Duodenal mucosa (tissue), 2 donors: ENCODE data around the gene NAV2.

Source experiments
- H3K27ac ChIP-seq: one replicate; pipeline ENCODE4 v1.7.0; 2013; ENCODE audit warnings: low read depth, low read length
- H3K27me3 ChIP-seq, 2 donors: one replicate each; pipeline ENCODE4 v1.7.0; 2013; ENCODE audit warnings: low read length in 2 of 2, control low read depth in 1 of 2; ENCODE audit not compliant: insufficient read depth in 2 of 2, control insufficient read depth in 1 of 2
- H3K36me3 ChIP-seq, 2 donors: one replicate each; pipeline ENCODE4 v1.7.0; 2013; ENCODE audit warnings: low read length in 2 of 2, control low read depth in 1 of 2; ENCODE audit not compliant: insufficient read depth in 2 of 2, control insufficient read depth in 1 of 2
- H3K4me1 ChIP-seq, 2 donors: one replicate each; pipeline ENCODE4 v1.7.0; 2013; ENCODE audit warnings: low read length in 2 of 2, control low read depth in 1 of 2; ENCODE audit not compliant: insufficient read depth in 2 of 2, control insufficient read depth in 1 of 2
- H3K4me3 ChIP-seq, 2 donors: one replicate each; pipeline ENCODE4 v1.7.0; 2013; ENCODE audit warnings: low read length in 2 of 2, low read depth in 1 of 2
- H3K9ac ChIP-seq, 2 donors: one replicate each; pipeline ENCODE4 v1.7.0; 2013; ENCODE audit warnings: low read length in 2 of 2, low read depth in 1 of 2
- H3K9me3 ChIP-seq, 2 donors: one replicate each; pipeline ENCODE4 v1.7.0; 2013; ENCODE audit warnings: low read length in 2 of 2, control low read depth in 1 of 2; ENCODE audit not compliant: control insufficient read depth in 1 of 2

NAV2 gene

DNA sequence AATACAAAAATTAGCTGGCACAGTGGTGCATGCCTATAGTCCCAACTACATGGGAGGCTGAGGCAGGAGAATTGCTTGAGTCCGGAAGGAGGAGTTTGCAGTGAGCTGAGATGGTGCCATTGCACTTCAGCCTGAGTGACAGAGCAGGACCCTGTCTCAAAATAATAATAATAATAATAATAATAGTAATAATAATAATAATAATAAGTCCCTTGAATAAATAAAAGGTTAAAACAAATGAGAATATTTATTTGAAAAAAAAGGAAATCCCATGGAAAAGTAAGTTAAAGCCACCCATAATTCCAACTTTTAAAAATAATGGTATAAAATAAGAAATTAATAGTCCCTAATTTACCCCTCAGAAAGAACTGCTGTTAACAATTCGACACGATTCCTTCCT is 10.0 kb upstream of the NAV2 start:
- H3K4me1 ChIP-seq, result peaks cover 0 to 22% of the 10 kb centered on the region in 2 donors
- H3K27me3 ChIP-seq, result no peaks in the 10 kb centered on the region
- no peak overlapping the region for H3K4me3 ChIP-seq
- no peaks in the 10 kb centered on the region for H3K36me3 ChIP-seq
- H3K9ac ChIP-seq, result no peak overlapping the region
- H3K9me3 ChIP-seq, result no peaks in the 10 kb centered on the region
- H3K27ac ChIP-seq, result no peak overlapping the region

DNA sequence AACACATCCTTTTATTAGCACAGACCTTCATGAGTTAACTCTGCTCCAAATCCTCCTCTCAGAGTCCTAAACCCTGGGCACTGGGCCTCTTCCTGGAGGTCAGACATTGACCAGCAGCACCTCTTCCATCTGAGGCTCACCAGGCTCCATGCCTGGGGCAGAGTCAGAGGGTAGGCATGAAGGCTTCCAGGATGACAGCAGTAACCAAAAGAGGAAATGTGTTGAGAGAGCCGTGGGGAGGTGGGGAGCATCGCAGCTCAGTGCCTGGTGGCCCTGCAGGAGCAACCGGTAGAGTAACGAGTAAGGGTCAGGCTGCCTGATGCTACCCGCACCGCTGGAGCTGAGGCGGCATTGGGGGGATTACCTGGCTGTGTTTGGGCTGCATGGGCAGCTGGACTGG is 9.4 kb upstream of the NAV2 start:
- Histone ChIP-seq H3K9me3 (no peaks in the 10 kb centered on the region), H3K27ac (no peak overlapping the region), H3K36me3 (no peaks in the 10 kb centered on the region), H3K9ac (no peak overlapping the region), H3K4me1 (peaks cover 0 to 22% of the 10 kb centered on the region in 2 donors), H3K4me3 (no peak overlapping the region), H3K27me3 (no peaks in the 10 kb centered on the region)

DNA sequence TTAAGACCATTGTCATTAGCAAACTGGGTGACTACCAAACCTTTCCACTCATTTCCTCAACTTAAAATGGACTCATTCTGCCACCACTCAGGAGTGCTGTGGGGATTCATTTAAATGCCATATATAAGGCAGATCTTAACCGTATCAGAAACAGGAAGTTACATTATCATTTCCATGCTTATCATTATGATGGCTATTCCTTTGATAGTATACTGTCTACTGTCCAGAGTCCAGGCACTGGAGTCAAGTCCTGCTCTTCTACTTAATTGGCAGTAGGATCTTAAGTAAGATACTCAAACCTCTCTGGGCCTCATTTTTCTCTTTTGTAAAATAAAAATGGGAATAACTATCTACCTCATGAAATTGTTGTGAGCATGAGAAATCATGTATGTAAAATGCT is 8.4 kb upstream of the NAV2 start:
- Histone ChIP-seq H3K9me3 (no peaks in the 10 kb centered on the region), H3K36me3 (no peaks in the 10 kb centered on the region), H3K4me1 (peaks cover 0 to 22% of the 10 kb centered on the region in 2 donors), H3K27ac (no peak overlapping the region), H3K4me3 (no peak overlapping the region), H3K27me3 (no peaks in the 10 kb centered on the region), H3K9ac (no peak overlapping the region)

DNA sequence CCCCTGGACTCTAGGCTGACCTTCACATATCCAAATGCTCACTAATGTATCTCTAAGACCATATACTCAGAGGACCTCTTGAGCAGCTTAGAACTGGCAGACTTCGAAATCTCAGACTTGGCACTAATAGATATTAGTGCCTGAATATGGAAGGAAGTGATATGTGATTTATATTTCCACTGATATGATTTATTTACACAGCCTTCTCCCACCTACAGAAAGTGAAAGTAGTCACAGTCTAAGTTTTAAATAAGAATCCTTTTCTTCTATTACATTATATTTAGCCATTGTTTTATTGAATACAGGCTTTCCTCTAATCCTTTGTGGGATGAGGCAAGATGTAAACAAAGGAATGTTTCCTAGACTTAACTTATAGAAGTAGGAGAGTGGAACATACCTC is 6.7 kb upstream of the NAV2 start:
- H3K9ac ChIP-seq, result no peak overlapping the region
- no peaks in the 10 kb centered on the region for H3K27me3 ChIP-seq
- no peak overlapping the region for H3K27ac ChIP-seq
- H3K9me3 ChIP-seq, result no peaks in the 10 kb centered on the region
- H3K36me3 ChIP-seq, result no peaks in the 10 kb centered on the region
- peaks cover 0 to 22% of the 10 kb centered on the region in 2 donors for H3K4me1 ChIP-seq
- no peak overlapping the region for H3K4me3 ChIP-seq

DNA sequence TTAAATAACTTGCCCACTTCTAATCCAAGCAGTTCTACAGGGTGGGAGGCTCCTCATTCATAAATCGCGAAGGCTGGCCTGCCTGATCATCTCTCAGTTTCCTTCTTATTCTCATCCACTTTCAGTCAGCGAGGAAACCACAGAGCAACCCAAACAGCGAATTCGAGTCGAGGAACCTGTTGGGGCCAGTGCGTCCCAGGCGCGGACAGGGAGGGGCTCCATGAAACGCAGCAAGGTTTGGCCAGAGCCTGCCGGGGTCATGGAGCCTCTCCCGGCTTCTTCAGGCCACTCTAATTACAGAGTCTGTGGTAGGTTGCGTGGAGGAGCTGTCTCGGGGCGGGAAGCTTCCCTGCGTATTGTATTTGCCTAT is 741 bp upstream of the NAV2 start:
- H3K4me1 ChIP-seq, result peaks cover 23 to 26% of the 10 kb centered on the region in 2 donors
- no peaks in the 10 kb centered on the region for H3K36me3 ChIP-seq
- H3K4me3 ChIP-seq, result peak overlapping the region; percentile 77 to 84

DNA sequence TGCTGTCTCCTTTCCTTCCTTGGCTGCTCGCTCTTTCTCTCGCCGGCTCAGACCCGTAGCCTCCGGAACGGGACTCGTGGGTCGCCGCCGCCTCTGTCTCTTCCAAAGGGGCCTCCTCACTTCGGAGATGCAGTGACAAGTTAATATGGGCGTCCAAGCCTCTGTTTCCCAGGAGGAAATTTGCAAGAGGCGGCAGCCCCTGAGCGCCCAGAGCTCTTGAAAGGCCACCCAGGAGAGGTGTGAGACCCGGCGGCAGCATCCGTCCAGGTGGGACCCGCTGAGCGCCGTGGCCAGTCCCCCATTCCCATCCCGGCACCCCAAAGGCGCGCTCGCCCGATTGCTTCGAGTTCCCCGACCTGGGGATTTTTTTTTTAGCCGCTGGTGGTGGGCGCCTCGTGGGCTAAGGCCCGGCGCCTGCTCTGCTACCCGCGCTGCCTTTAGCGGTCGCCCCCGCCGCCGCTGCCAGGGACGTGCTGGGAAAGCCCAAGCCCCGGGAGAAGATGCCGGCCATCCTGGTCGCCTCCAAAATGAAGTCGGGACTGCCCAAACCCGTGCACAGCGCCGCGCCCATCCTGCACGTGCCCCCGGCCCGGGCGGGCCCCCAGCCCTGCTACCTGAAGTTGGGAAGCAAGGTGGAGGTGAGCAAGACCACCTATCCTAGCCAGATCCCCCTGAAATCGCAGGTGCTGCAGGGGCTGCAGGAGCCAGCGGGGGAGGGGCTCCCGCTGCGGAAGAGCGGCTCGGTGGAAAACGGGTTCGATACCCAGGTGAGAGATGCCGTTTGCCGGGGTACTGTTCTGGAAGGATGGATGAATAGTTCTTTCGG is 772 bp downstream of the NAV2 start:
- H3K9me3 ChIP-seq, result no peaks in the 10 kb centered on the region
- peaks cover 29 to 30% of the 10 kb centered on the region in 2 donors for H3K27me3 ChIP-seq
- peak overlapping the region; percentile 66 to 75 for H3K4me3 ChIP-seq
- peaks cover 23 to 26% of the 10 kb centered on the region in 2 donors for H3K4me1 ChIP-seq
- peak overlapping the region; percentile 6 to 57 for H3K9ac ChIP-seq
- H3K36me3 ChIP-seq, result no peaks in the 10 kb centered on the region
- H3K27ac ChIP-seq, result no peak overlapping the region

More for the DNA sequence above, 741 bp upstream of the NAV2 start:
- Histone ChIP-seq H3K9me3 (no peaks in the 10 kb centered on the region), H3K27me3 (peaks cover 29 to 30% of the 10 kb centered on the region in 2 donors), H3K27ac (peak overlapping the region; percentile 64), H3K9ac (peak overlapping the region; percentile 57 to 76)

DNA sequence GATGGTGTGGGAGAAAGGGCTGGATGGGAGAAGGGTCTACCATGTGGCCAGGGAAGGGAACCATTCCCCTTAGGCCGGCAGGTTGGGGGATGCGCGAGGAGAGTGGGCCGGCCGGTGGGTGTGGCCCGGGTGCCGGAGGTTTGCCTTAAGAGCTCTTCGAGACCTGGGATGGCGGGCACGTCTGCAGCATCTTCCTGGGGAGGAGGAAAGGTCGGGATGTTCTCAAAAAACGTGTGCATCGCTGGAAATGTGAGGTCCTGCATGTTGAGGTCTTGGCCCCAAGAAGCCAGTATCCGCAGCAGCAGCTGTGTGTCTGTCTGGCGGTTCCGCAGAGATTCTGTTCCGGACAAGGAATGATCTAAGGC is 1.4 kb downstream of the NAV2 start:
- peaks cover 29 to 30% of the 10 kb centered on the region in 2 donors for H3K27me3 ChIP-seq
- H3K4me3 ChIP-seq, result peak overlapping the region; percentile 66 to 75
- no peaks in the 10 kb centered on the region for H3K9me3 ChIP-seq
- no peaks in the 10 kb centered on the region for H3K36me3 ChIP-seq
- no peak overlapping the region for H3K27ac ChIP-seq
- peaks cover 23 to 26% of the 10 kb centered on the region in 2 donors for H3K4me1 ChIP-seq
- H3K9ac ChIP-seq, result peak overlapping the region in 1 of 2 donors; percentile 6

DNA sequence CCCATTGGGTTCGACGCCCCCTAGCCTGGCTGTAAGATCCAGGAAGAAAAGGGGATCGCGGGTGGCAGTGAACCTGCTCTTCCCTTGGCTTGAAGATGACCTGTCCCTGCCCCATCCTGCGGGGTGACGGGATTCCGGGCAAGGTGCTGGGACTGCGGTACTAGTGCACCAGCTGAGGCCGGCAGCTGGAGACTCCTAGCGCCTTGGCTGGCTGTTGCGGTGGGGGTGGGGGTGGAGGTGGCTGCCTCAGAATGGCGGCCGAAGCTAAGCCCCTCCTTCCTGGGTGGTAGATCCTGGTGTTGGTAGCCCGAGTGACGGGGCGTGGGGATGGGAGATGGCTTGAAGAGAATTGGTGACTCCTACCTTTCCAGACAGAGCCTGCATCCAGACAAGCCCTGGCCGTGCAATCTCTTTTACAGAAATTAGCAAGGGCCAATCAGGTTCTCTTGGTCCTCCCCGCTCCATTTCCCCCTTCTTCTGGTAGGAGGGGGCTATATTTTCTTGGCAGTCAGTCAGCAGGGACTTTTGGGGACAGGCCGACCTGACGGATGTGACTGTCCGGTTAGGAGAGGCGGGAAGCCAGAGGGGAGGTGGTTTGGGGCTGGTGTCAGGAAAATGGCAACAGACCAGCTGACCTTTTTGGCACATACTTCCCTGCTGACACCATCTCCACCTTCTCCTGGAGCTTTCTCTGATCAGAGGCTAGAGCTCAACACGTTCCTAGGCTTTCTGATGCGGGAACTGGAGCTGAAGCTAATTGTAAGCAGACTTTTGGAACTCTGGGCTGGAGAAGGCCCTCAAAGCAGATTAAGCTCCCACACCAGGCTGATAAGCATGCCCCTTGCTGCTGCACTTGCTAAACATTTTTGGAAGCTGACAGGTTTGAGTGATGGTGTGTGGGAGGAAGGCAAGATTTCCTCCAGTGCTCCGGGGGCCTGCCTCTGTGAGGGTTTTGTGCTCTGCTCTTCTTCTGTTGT is 2.0 kb downstream of the NAV2 start:
- Histone ChIP-seq H3K4me1 (peaks cover 23 to 26% of the 10 kb centered on the region in 2 donors), H3K9ac (peak overlapping the region in 1 of 2 donors; percentile 6), H3K4me3 (peak overlapping the region; percentile 66 to 75), H3K27me3 (peaks cover 29 to 30% of the 10 kb centered on the region in 2 donors), H3K9me3 (no peaks in the 10 kb centered on the region), H3K27ac (no peak overlapping the region), H3K36me3 (no peaks in the 10 kb centered on the region)

DNA sequence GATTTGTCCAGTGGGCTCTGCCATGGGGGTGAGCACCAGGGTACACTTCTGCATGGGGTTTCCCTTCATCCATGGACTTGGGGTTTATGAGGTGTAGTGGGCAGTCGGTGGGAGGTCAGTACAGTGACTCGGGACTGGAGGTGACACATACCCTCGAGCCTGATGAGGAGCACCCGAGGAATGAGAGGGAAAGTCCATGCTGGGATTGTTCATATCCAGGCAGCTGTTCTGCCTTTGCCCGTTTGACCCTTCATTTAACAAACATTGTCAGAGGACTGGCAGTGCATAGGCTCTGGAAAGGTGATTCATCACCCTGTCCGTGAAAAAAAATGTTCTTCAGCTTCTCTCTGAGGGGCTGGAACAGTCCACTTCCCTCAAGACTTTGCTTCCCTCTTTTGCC is 2.7 kb downstream of the NAV2 start:
- no peaks in the 10 kb centered on the region for H3K36me3 ChIP-seq
- H3K4me1 ChIP-seq, result peaks cover 23 to 26% of the 10 kb centered on the region in 2 donors
- no peak overlapping the region for H3K9ac ChIP-seq
- no peaks in the 10 kb centered on the region for H3K9me3 ChIP-seq
- peaks cover 29 to 30% of the 10 kb centered on the region in 2 donors for H3K27me3 ChIP-seq
- no peak overlapping the region for H3K27ac ChIP-seq
- no peak overlapping the region for H3K4me3 ChIP-seq

DNA sequence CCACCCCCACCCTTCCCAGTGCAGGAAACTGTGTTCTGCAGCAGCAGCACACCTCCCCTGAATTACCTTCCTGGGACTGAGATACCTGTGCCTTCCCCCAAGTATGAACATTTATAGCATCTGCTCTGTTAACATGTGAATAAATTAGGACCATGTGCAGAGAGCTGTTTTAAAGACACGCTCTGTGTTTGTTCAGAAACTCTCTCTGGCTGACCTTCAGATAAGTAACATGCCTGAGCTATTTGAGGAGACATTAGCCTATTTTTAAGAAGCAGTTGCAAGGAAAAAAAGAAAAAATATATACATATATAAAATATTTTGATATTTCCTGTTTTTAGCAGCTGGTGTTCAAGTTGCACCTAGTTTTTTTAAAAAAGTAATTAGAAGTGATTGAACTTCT is 5.4 kb downstream of the NAV2 start:
- Histone ChIP-seq H3K27ac (no peak overlapping the region), H3K9ac (no peak overlapping the region), H3K9me3 (no peaks in the 10 kb centered on the region), H3K36me3 (no peaks in the 10 kb centered on the region), H3K4me3 (no peak overlapping the region), H3K27me3 (peaks cover 27 to 28% of the 10 kb centered on the region in 2 donors), H3K4me1 (peaks cover 14 to 18% of the 10 kb centered on the region in 2 donors)
